ENCODE data around the gene ZNF500.

ZNF500 gene

GRCh38 chr16:4729876-4730275 lies 37.1 kb downstream of the ZNF500 start:
- Mint-ChIP-seq H3K27me3 (no peaks in the 10 kb centered on the region), H3K4me1 (peaks cover 16% of the 10 kb centered on the region), H3K27ac (no peak overlapping the region), H3K4me3 (no peak overlapping the region), H3K9me3 (no peaks in the 10 kb centered on the region), H3K36me3 (ENCODE audit: low read depth) (peaks cover 15% of the 10 kb centered on the region)
- DNase-seq (no peak), ATAC-seq (no peak)

GRCh38 chr16:4728676-4729075 lies 38.3 kb downstream of the ZNF500 start:
- H3K27me3 Mint-ChIP-seq, result no peaks in the 10 kb centered on the region
- DNase-seq (no peak), ATAC-seq (no peak)
- peaks cover 9% of the 10 kb centered on the region for H3K4me1 Mint-ChIP-seq
- H3K36me3 Mint-ChIP-seq (ENCODE audit: low read depth), result peaks cover 15% of the 10 kb centered on the region
- H3K27ac Mint-ChIP-seq, result no peak overlapping the region
- no peaks in the 10 kb centered on the region for H3K9me3 Mint-ChIP-seq
- no peak overlapping the region for H3K4me3 Mint-ChIP-seq

- Mint-ChIP-seq H3K4me1 (no peaks in the 10 kb centered on the region), H3K27me3 (no peaks in the 10 kb centered on the region), H3K27ac (no peak overlapping the region), H3K4me3 (no peak overlapping the region), H3K36me3 (ENCODE audit: low read depth) (peaks cover 19% of the 10 kb centered on the region), H3K9me3 (no peaks in the 10 kb centered on the region)
- DNase-seq, result no peak
- ATAC-seq, result no peak
Measured at GRCh38 chr16:4726616-4727015, 40.3 kb downstream of the ZNF500 start.

GRCh38 chr16:4724661-4725270 lies 42.2 kb downstream of the ZNF500 start:
- DNase-seq, result no peak
- H3K36me3 Mint-ChIP-seq (ENCODE audit: low read depth), result peaks cover 17% of the 10 kb centered on the region
- H3K9me3 Mint-ChIP-seq, result no peaks in the 10 kb centered on the region
- no peak overlapping the region for H3K27ac Mint-ChIP-seq
- no peak for ATAC-seq
- H3K4me3 Mint-ChIP-seq, result no peak overlapping the region
- H3K4me1 Mint-ChIP-seq, result no peaks in the 10 kb centered on the region
- no peaks in the 10 kb centered on the region for H3K27me3 Mint-ChIP-seq

- ATAC-seq, result no peak
- no peak overlapping the region for H3K27ac Mint-ChIP-seq
Measured at GRCh38 chr16:4723071-4723767, 43.7 kb downstream of the ZNF500 start.

GRCh38 chr16:4718466-4718865 lies 48.5 kb downstream of the ZNF500 start:
- H3K4me1 Mint-ChIP-seq, result no peaks in the 10 kb centered on the region
- no peaks in the 10 kb centered on the region for H3K27me3 Mint-ChIP-seq
- no peaks in the 10 kb centered on the region for H3K9me3 Mint-ChIP-seq

More at GRCh38 chr16:4723071-4723767, 43.7 kb downstream of the ZNF500 start:
- H3K9me3 Mint-ChIP-seq, result no peaks in the 10 kb centered on the region
- H3K36me3 Mint-ChIP-seq (ENCODE audit: low read depth), result peaks cover 12% of the 10 kb centered on the region
- no peak overlapping the region for H3K4me3 Mint-ChIP-seq
- H3K27me3 Mint-ChIP-seq, result no peaks in the 10 kb centered on the region
- DNase-seq, result no peak
- H3K4me1 Mint-ChIP-seq, result no peaks in the 10 kb centered on the region

DNA sequence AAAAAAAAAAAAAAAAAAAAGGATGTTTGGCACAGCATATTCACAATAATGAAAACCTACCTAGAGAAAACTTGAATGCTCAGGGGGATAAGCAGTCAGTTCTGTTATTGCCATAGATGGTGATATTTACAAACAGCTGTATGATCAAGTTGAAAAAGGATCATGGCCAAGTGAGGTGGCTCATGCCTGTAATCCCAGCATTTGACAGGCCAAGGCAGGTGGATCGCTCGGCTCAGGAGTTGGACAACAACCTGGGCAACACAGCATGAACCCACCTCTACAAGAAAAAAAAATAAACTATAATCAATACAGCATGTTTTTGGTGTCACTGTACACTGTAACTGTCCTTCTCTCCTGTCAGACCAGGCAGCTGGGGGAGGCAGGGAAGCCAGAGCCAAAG lies 52.0 kb downstream of the ZNF500 start:
- no peak for DNase-seq
- Mint-ChIP-seq H3K27me3 (no peaks in the 10 kb centered on the region), H3K9me3 (no peaks in the 10 kb centered on the region), H3K4me3 (no peak overlapping the region), H3K36me3 (ENCODE audit: low read depth) (peaks cover 18% of the 10 kb centered on the region), H3K4me1 (no peaks in the 10 kb centered on the region), H3K27ac (no peak overlapping the region)
- no peak for ATAC-seq

More at GRCh38 chr16:4718466-4718865, 48.5 kb downstream of the ZNF500 start:
- Mint-ChIP-seq H3K27ac (no peak overlapping the region), H3K4me3 (no peak overlapping the region), H3K36me3 (ENCODE audit: low read depth) (peaks cover 10% of the 10 kb centered on the region)
- DNase-seq, result no peak
- ATAC-seq, result no peak

DNA sequence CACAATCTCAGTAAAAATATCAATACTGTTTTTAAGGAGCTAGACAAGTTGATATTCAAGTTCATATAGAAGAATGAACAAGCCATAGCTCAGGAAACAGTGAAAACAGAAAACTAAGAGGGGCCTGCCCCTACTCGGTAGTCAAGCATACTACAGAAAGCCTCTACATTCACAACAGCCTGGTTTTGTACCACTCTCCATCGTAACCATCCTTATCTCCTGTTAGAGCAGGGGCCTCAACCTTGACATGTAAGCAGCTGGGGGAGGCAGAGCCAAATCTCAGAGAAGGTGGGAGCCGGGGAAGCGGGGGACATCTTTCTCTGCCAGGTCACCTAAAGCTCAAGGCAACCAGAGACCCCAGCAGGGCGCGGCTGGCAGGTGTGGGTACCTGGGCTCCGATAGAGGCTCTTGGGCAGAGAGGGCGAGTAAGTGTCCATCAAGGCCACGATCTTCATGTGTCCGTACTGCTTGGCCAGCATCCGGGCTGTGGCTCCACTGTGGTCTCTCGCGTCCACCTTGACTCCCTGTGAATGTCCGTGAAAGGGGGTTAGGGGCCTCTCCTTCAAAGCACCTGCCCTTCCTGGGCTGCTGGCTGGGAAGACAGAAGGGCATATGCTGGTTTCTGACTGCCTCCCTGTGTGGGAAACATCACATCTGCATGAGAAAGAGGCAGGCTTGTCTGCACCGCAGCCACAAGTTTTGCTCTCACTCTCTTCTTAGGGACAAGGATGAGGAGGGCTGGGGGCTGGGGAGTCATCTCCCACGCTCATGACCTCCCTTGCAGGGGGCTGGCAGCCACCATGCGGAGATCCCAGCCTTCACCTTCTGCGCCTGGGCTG lies 53.1 kb downstream of the ZNF500 start:
- H3K27me3 Mint-ChIP-seq, result no peaks in the 10 kb centered on the region
- H3K4me3 Mint-ChIP-seq, result no peak overlapping the region
- no peaks in the 10 kb centered on the region for H3K4me1 Mint-ChIP-seq
- no peak for DNase-seq
- H3K9me3 Mint-ChIP-seq, result no peaks in the 10 kb centered on the region
- H3K36me3 Mint-ChIP-seq (ENCODE audit: low read depth), result peaks cover 26% of the 10 kb centered on the region
- H3K27ac Mint-ChIP-seq, result no peak overlapping the region
- ATAC-seq, result no peak

- ATAC-seq, result no peak
- DNase-seq, result no peak
- Mint-ChIP-seq H3K36me3 (ENCODE audit: low read depth) (peaks cover 25% of the 10 kb centered on the region), H3K27ac (no peak overlapping the region), H3K4me3 (no peak overlapping the region), H3K4me1 (no peaks in the 10 kb centered on the region), H3K27me3 (no peaks in the 10 kb centered on the region), H3K9me3 (no peaks in the 10 kb centered on the region)
Measured at GRCh38 chr16:4709481-4709880, 57.5 kb downstream of the ZNF500 start.

GRCh38 chr16:4706871-4707270 lies 60.1 kb downstream of the ZNF500 start:
- peaks cover 26% of the 10 kb centered on the region for H3K36me3 Mint-ChIP-seq (ENCODE audit: low read depth)
- no peak for ATAC-seq
- H3K9me3 Mint-ChIP-seq, result no peaks in the 10 kb centered on the region
- no peak overlapping the region for H3K4me3 Mint-ChIP-seq
- no peak for DNase-seq
- no peaks in the 10 kb centered on the region for H3K27me3 Mint-ChIP-seq
- H3K4me1 Mint-ChIP-seq, result no peaks in the 10 kb centered on the region
- no peak overlapping the region for H3K27ac Mint-ChIP-seq

- Mint-ChIP-seq H3K4me1 (peaks cover 8% of the 10 kb centered on the region), H3K27ac (no peak overlapping the region), H3K36me3 (ENCODE audit: low read depth) (peaks cover 15% of the 10 kb centered on the region), H3K4me3 (no peak overlapping the region), H3K27me3 (no peaks in the 10 kb centered on the region), H3K9me3 (no peaks in the 10 kb centered on the region)
- DNase-seq, result no peak
- ATAC-seq, result no peak
Measured at GRCh38 chr16:4704913-4705312, 62.0 kb downstream of the ZNF500 start.

DNA sequence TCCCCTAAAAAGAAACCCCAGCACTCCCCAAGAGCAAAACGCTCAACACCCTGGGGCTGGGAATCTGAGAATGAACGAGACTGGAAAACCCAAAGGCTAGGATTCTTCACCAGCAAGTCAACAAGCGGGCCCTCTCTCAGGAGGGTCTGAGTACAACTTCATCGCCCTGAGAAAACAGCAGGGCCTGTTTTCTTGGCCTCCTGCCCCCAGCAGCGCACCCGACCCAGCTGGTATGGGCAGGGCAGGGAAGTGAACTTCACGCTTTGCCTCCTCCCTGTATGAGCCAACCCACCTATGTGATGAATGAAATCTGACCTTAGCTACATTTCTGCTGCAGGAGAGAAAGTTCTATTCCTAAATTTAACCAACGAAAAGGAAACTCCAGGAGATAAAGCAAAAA lies 62.5 kb downstream of the ZNF500 start:
- DNase-seq (no peak), ATAC-seq (no peak)
- Mint-ChIP-seq H3K4me3 (no peak overlapping the region), H3K27ac (no peak overlapping the region), H3K36me3 (ENCODE audit: low read depth) (peaks cover 15% of the 10 kb centered on the region), H3K27me3 (no peaks in the 10 kb centered on the region), H3K4me1 (peaks cover 11% of the 10 kb centered on the region), H3K9me3 (no peaks in the 10 kb centered on the region)

- ATAC-seq (no peak), DNase-seq (no peak)
- Mint-ChIP-seq H3K9me3 (no peaks in the 10 kb centered on the region), H3K27me3 (no peaks in the 10 kb centered on the region), H3K27ac (no peak overlapping the region), H3K4me1 (peaks cover 11% of the 10 kb centered on the region), H3K36me3 (ENCODE audit: low read depth) (peaks cover 15% of the 10 kb centered on the region), H3K4me3 (no peak overlapping the region)
Measured at GRCh38 chr16:4703906-4704305, 63.1 kb downstream of the ZNF500 start.

GRCh38 chr16:4702466-4702808 lies 64.5 kb downstream of the ZNF500 start:
- Mint-ChIP-seq H3K27me3 (no peaks in the 10 kb centered on the region), H3K36me3 (ENCODE audit: low read depth) (peaks cover 15% of the 10 kb centered on the region), H3K4me3 (no peak overlapping the region), H3K4me1 (peaks cover 11% of the 10 kb centered on the region), H3K27ac (no peak overlapping the region), H3K9me3 (no peaks in the 10 kb centered on the region)
- DNase-seq (no peak), ATAC-seq (no peak)
